Left ventricle myocardium inferior (tissue), 1 donor: ENCODE data around the gene IFNLR1. TPM values are rescaled to one million over a fixed set of nuclear protein-coding genes. Genes with fewer than 3 reads are reported as not detected.

ENCODE experiments used
- DNase-seq: peaks from one replicate; pipeline ENCODE4 v3.0.0-alpha.2; 2020
- H3K27ac ChIP-seq: fragments of 200-600 bp; replicated peaks from 2 replicates; pipeline ENCODE4 v1.8.0; 2021
- H3K27me3 ChIP-seq: fragments of 200-600 bp; 2 replicates; pipeline ENCODE4 v1.8.0; 2021; ENCODE audit warnings: low read depth
- H3K36me3 ChIP-seq: fragments of 200-600 bp; 2 replicates; pipeline ENCODE4 v1.8.0; 2021
- H3K4me1 ChIP-seq: fragments of 200-600 bp; 2 replicates; pipeline ENCODE4 v1.8.0; 2021
- H3K4me3 ChIP-seq: fragments of 200-600 bp; 2 replicates; pipeline ENCODE4 v1.8.0; 2021; ENCODE audit warnings: mild to moderate bottlenecking, moderate library complexity
- H3K9me3 ChIP-seq: fragments of 200-600 bp; replicated peaks from 2 replicates; pipeline ENCODE4 v1.8.0; 2021
- CTCF ChIP-seq: fragments of 200-600 bp; IDR thresholded peaks from 2 replicates; pipeline ENCODE4 v1.8.0; 2021; ENCODE audit warnings: antibody characterized with exemption, mild to moderate bottlenecking, borderline replicate concordance
- intact Hi-C: fragments of 100-400 bp; cut with micrococcal nuclease; formaldehyde crosslinking; loops from one replicate; pipeline ENCODE4 v1.11.0; 2022
- total RNA-seq: library from RNA; stranded (reverse); fragmentation: NEBNext Ultra II Directional; extraction: Animal tissue kit (Norgen Biotek cat#: 25700); gene quantifications from one replicate; pipeline ENCODE4 v1.2.1, GENCODE V29; 2021
- donor health status: DM: no; HTN: yes; CAD: no; lungs with severe emphysema.

Gene IFNLR1
- total RNA-seq, 1 donor from 2014 or later = 2.0 TPM

- H3K4me1 ChIP-seq = peaks cover 34% of the 10 kb centered on the region
- no peak for DNase-seq
- intact Hi-C loops = no loop called here
- no peaks in the 10 kb centered on the region for H3K36me3 ChIP-seq
- peak overlapping the region; percentile 91 for H3K27ac ChIP-seq
- no peak for TF ChIP-seq CTCF
- H3K9me3 ChIP-seq = no peaks in the 10 kb centered on the region
- no peak overlapping the region for H3K4me3 ChIP-seq
- H3K27me3 ChIP-seq = peaks cover 23% of the 10 kb centered on the region
Measured at GRCh38 chr1:24121406-24121805, 65.7 kb downstream of the IFNLR1 start.

GRCh38 chr1:24120965-24121364 lies 66.1 kb downstream of the IFNLR1 start:
- no peak for TF ChIP-seq CTCF
- DNase-seq = no peak
- Histone ChIP-seq H3K9me3 (no peaks in the 10 kb centered on the region), H3K36me3 (no peaks in the 10 kb centered on the region), H3K4me3 (no peak overlapping the region), H3K27ac (peak overlapping the region; percentile 91), H3K4me1 (peaks cover 30% of the 10 kb centered on the region), H3K27me3 (peaks cover 27% of the 10 kb centered on the region)
- intact Hi-C loops = no loop called here

- intact Hi-C loops = no loop called here
- Histone ChIP-seq H3K4me1 (peaks cover 24% of the 10 kb centered on the region), H3K9me3 (no peaks in the 10 kb centered on the region), H3K36me3 (no peaks in the 10 kb centered on the region), H3K27ac (peak overlapping the region; percentile 91), H3K27me3 (peaks cover 35% of the 10 kb centered on the region), H3K4me3 (peak overlapping the region; percentile 43)
- peak; percentile 53 for DNase-seq
- TF ChIP-seq CTCF = no peak
Measured at GRCh38 chr1:24119859-24120756, 67.0 kb downstream of the IFNLR1 start.

- no peak for TF ChIP-seq CTCF
- H3K9me3 ChIP-seq = no peaks in the 10 kb centered on the region
- H3K36me3 ChIP-seq = no peaks in the 10 kb centered on the region
- H3K27ac ChIP-seq = peak overlapping the region; percentile 91
- peaks cover 24% of the 10 kb centered on the region for H3K4me1 ChIP-seq
- intact Hi-C loops = no loop called here
- H3K27me3 ChIP-seq = peaks cover 42% of the 10 kb centered on the region
- H3K4me3 ChIP-seq = no peak overlapping the region
- DNase-seq = no peak
Measured at GRCh38 chr1:24119489-24119858, 67.6 kb downstream of the IFNLR1 start.

GRCh38 chr1:24118410-24119242 lies 68.5 kb downstream of the IFNLR1 start:
- intact Hi-C loops = no loop called here
- Histone ChIP-seq H3K36me3 (no peaks in the 10 kb centered on the region), H3K4me3 (no peak overlapping the region), H3K9me3 (no peaks in the 10 kb centered on the region), H3K4me1 (peaks cover 24% of the 10 kb centered on the region), H3K27ac (no peak overlapping the region), H3K27me3 (peaks cover 50% of the 10 kb centered on the region)
- no peak for TF ChIP-seq CTCF
- no peak for DNase-seq
